Purkinje cell (primary cell): ENCODE results near the gene RTL1. TPM values are rescaled to one million over a fixed set of nuclear protein-coding genes. Genes with fewer than 3 reads are reported as not detected.

ENCODE experiments used
- polyA plus RNA-seq: library from polyadenylated mRNA; unstranded; fragments of >200 nt; fragmentation: Nextera tagmentation; gene quantifications from 2 replicates; pipeline ENCODE4 v1.2.1, GENCODE V29; 2014

RTL1 gene
- not detected in 2 replicates for polyA plus RNA-seq

GRCh38 chr14:100903672-100904185 is at the start of gene RTL1:
Gene RTL1, minus strand, starts transcription at chr14:100903722. Its CDS starts 18,934 bp downstream, at chr14:100884788.

Other genes starting within 250 kb of the RTL1 start
- not detected in 2 replicates for gene DLK1, start 176.8 kb downstream of the RTL1 start, polyA plus RNA-seq
- 225 and 283 TPM in 2 replicates for gene MEG3, start 77.6 kb downstream of the RTL1 start, polyA plus RNA-seq